K562 (cell line): ENCODE data around the gene ERCC2. TPM values are rescaled to one million over a fixed set of nuclear protein-coding genes. Genes with fewer than 3 reads are reported as not detected.

ENCODE experiments used
- ARNT ChIP-seq, 2 experiments: fragments of 450-650 bp; IDR thresholded peaks; 2 replicates each; pipeline ENCODE4 v1.6.1; 2016; ENCODE audit warnings: mild to moderate bottlenecking in 1 of 2
- DMBX1 ChIP-seq: fragments of 250-450 bp; sonication (Bioruptor Pico); IDR thresholded peaks from 2 replicates; pipeline ENCODE4 v1.8.0; 2022; ENCODE audit warnings: inconsistent platforms, mild to moderate bottlenecking, moderate library complexity, borderline replicate concordance
- LCOR ChIP-seq: sonication (generic); formaldehyde crosslinking; IDR thresholded peaks from 2 replicates; pipeline ENCODE4 v1.8.0; 2022; ENCODE audit warnings: mild to moderate bottlenecking, missing genetic modification reagents
- NR4A1 ChIP-seq, 2 experiments: fragments of 250-450 bp in 1 of 2; fragments of 450-650 bp in 1 of 2; sonication (Bioruptor Pico) in 1 of 2; IDR thresholded peaks; 2 replicates each; pipeline versions ENCODE4 v1.4.0 to v1.6.1; 2016 to 2020; ENCODE audit warnings: mild to moderate bottlenecking in 2 of 2, missing compliant biosample characterization in 1 of 2, missing genetic modification characterization in 1 of 2, moderate library complexity in 1 of 2
- ZEB2 ChIP-seq: fragments of 450-650 bp; IDR thresholded peaks from 2 replicates; pipeline ENCODE4 v1.6.1; 2016
- ZNF766 ChIP-seq: fragments of 200-800 bp; sonication (Bioruptor generic); conservative IDR thresholded peaks from 2 replicates; pipeline ENCODE4 v1.6.1; 2016; ENCODE audit warnings: missing genetic modification characterization, missing compliant biosample characterization
- polyA plus RNA-seq, 8 experiments: library from polyadenylated mRNA; depleted of rRNA in 4 of 8; stranded (reverse) in 5 of 8; unstranded in 3 of 8; fragments of >200 nt; fragmentation: Nextera tagmentation in 2 of 8; fragmentation: Illumina TruSeq in 1 of 8; extraction: Ambion mirVana in 2 of 8; extraction: Trizol in 1 of 8; gene quantifications; 2 replicates each; pipeline versions ENCODE4 v1.2.1 to v1.2.3, GENCODE V29; 2011 to 2014; ENCODE audit warnings: inconsistent platforms in 1 of 8, missing spikeins in 1 of 8
- total RNA-seq, 7 experiments: library from RNA; depleted of rRNA in 6 of 7; stranded (reverse); fragments of >200 nt in 6 of 7; fragmentation: Illumina TruSeq in 2 of 7; extraction: Trizol in 2 of 7; gene quantifications; 2 replicates each; pipeline versions ENCODE4 v1.2.1 to v1.2.3, GENCODE V29; 2011 to 2021; ENCODE audit warnings: low replicate concordance in 1 of 7
- TF ChIP-seq, protein P1 (sequence below): fragments of 450-650 bp; IDR thresholded peaks from 2 replicates; pipeline ENCODE4 v1.6.1; 2018; ENCODE audit not compliant: partially characterized antibody
- TF ChIP-seq, protein P2 (sequence below): sonication (generic); formaldehyde crosslinking; IDR thresholded peaks from 2 replicates; pipeline ENCODE4 v1.8.0; 2022; ENCODE audit warnings: mild to moderate bottlenecking, missing genetic modification reagents
- TF ChIP-seq, protein P3 (sequence below): IDR thresholded peaks from 2 replicates; pipeline ENCODE4 v1.6.1; 2014; ENCODE audit warnings: antibody characterized with exemption
- TF ChIP-seq, protein P4 (sequence below): sonication (generic); formaldehyde crosslinking; IDR thresholded peaks from 2 replicates; pipeline ENCODE4 v1.8.1; 2023; ENCODE audit warnings: mild to moderate bottlenecking, missing genetic modification reagents
- TF ChIP-seq, protein P5 (sequence below): IDR thresholded peaks from 2 replicates; pipeline ENCODE4 v1.6.1; 2011; ENCODE audit not compliant: insufficient read length; ENCODE audit errors: extremely low read depth
- TF ChIP-seq, protein P6 (sequence below): sonication (generic); formaldehyde crosslinking; IDR thresholded peaks from 2 replicates; pipeline ENCODE4 v1.8.1; 2023; ENCODE audit warnings: missing genetic modification reagents, mild to moderate bottlenecking, borderline replicate concordance

ERCC2 gene
- total and polyA plus RNA-seq, 9 of the 15 experiments (the other 6 are each of a cell fraction or from before 2014, with no cell fraction given), result 2.2 to 55.9 (median 23.4) TPM

DNA sequence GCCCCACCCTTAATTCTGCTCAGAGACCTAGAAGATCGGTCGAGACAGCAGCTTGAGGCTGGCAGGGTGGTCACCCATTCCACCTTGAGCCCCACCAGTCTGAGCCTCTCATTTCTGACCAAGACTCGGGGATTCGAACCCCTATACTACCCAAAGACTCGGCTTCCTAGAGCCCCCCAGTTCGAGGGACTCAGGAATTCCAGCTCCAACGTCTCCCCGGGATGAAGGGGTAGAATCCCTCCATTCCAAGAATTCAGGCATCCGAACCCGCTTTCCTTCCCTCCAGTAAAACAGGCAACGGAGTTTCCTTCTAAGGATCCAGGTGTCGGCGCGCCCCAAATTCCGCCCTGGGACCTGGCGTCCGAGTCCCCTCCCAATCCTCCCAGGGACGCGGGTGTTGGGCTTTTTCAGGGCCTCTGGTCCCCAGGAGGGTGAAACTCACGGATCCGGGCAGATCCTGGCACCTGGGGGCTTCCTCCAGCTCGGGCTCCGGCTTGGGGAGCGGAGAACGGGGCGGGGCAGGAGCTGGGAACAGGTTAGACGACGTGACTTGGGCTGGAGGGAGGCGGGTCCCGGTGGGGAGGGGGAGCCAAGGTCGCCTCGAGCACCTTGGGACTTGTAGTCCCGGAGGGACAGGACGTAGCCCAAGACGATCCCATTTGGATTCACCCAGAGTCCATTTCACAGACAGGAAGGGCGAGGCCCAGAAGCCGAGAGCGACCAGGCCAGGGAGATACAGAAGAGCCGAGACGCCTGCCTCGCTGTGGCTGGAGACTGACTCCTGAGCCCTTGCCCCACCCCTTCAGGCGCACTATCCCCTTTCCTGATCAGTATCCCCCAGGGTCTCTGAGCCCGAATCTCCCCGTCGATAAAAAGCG, 34.4 kb upstream of the ERCC2 start, which contains the start of gene PPP1R13L (continued):
- TF ChIP-seq, protein P1, sequence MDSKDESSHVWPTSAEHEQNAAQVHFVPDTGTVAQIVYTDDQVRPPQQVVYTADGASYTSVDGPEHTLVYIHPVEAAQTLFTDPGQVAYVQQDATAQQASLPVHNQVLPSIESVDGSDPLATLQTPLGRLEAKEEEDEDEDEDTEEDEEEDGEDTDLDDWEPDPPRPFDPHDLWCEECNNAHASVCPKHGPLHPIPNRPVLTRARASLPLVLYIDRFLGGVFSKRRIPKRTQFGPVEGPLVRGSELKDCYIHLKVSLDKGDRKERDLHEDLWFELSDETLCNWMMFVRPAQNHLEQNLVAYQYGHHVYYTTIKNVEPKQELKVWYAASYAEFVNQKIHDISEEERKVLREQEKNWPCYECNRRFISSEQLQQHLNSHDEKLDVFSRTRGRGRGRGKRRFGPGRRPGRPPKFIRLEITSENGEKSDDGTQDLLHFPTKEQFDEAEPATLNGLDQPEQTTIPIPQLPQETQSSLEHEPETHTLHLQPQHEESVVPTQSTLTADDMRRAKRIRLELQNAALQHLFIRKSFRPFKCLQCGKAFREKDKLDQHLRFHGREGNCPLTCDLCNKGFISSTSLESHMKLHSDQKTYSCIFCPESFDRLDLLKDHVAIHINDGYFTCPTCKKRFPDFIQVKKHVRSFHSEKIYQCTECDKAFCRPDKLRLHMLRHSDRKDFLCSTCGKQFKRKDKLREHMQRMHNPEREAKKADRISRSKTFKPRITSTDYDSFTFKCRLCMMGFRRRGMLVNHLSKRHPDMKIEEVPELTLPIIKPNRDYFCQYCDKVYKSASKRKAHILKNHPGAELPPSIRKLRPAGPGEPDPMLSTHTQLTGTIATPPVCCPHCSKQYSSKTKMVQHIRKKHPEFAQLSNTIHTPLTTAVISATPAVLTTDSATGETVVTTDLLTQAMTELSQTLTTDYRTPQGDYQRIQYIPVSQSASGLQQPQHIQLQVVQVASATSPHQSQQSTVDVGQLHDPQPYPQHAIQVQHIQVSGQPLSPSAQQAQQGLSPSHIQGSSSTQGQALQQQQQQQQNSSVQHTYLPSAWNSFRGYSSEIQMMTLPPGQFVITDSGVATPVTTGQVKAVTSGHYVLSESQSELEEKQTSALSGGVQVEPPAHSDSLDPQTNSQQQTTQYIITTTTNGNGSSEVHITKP, result peak; percentile 83
- TF ChIP-seq, protein P2, sequence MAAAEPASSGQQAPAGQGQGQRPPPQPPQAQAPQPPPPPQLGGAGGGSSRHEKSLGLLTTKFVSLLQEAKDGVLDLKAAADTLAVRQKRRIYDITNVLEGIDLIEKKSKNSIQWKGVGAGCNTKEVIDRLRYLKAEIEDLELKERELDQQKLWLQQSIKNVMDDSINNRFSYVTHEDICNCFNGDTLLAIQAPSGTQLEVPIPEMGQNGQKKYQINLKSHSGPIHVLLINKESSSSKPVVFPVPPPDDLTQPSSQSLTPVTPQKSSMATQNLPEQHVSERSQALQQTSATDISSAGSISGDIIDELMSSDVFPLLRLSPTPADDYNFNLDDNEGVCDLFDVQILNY (CRISPR knock-in tag), result no peak
- TF ChIP-seq, protein P3, sequence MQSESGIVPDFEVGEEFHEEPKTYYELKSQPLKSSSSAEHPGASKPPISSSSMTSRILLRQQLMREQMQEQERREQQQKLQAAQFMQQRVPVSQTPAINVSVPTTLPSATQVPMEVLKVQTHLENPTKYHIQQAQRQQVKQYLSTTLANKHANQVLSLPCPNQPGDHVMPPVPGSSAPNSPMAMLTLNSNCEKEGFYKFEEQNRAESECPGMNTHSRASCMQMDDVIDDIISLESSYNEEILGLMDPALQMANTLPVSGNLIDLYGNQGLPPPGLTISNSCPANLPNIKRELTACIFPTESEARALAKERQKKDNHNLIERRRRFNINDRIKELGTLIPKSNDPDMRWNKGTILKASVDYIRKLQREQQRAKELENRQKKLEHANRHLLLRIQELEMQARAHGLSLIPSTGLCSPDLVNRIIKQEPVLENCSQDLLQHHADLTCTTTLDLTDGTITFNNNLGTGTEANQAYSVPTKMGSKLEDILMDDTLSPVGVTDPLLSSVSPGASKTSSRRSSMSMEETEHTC, result no peak
- TF ChIP-seq, protein P4, sequence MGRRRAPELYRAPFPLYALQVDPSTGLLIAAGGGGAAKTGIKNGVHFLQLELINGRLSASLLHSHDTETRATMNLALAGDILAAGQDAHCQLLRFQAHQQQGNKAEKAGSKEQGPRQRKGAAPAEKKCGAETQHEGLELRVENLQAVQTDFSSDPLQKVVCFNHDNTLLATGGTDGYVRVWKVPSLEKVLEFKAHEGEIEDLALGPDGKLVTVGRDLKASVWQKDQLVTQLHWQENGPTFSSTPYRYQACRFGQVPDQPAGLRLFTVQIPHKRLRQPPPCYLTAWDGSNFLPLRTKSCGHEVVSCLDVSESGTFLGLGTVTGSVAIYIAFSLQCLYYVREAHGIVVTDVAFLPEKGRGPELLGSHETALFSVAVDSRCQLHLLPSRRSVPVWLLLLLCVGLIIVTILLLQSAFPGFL (CRISPR knock-in tag), result no peak
- TF ChIP-seq ZNF766 (CRISPR knock-in tag) (no peak), DMBX1 (0 out of 2 replicates have a peak, but pooled peaks have one; percentile 12), ZEB2 (no peak), ARNT (IDR thresholded peaks at IDR 0.05) (peak in 1 of 2 experiments; percentile 71; a peak in 1 of 4 replicates), NR4A1 (CRISPR knock-in tag; IDR thresholded peaks at IDR 0.05) (no peak), NR4A1 (tag; IDR thresholded peaks at IDR 0.05) (no peak; the same call in 1 of the 2 replicates), LCOR (CRISPR knock-in tag) (peak; percentile 78; the same call in 1 of the 2 replicates)
- TF ChIP-seq, protein P5, sequence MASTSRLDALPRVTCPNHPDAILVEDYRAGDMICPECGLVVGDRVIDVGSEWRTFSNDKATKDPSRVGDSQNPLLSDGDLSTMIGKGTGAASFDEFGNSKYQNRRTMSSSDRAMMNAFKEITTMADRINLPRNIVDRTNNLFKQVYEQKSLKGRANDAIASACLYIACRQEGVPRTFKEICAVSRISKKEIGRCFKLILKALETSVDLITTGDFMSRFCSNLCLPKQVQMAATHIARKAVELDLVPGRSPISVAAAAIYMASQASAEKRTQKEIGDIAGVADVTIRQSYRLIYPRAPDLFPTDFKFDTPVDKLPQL, result no peak
- TF ChIP-seq, protein P6, sequence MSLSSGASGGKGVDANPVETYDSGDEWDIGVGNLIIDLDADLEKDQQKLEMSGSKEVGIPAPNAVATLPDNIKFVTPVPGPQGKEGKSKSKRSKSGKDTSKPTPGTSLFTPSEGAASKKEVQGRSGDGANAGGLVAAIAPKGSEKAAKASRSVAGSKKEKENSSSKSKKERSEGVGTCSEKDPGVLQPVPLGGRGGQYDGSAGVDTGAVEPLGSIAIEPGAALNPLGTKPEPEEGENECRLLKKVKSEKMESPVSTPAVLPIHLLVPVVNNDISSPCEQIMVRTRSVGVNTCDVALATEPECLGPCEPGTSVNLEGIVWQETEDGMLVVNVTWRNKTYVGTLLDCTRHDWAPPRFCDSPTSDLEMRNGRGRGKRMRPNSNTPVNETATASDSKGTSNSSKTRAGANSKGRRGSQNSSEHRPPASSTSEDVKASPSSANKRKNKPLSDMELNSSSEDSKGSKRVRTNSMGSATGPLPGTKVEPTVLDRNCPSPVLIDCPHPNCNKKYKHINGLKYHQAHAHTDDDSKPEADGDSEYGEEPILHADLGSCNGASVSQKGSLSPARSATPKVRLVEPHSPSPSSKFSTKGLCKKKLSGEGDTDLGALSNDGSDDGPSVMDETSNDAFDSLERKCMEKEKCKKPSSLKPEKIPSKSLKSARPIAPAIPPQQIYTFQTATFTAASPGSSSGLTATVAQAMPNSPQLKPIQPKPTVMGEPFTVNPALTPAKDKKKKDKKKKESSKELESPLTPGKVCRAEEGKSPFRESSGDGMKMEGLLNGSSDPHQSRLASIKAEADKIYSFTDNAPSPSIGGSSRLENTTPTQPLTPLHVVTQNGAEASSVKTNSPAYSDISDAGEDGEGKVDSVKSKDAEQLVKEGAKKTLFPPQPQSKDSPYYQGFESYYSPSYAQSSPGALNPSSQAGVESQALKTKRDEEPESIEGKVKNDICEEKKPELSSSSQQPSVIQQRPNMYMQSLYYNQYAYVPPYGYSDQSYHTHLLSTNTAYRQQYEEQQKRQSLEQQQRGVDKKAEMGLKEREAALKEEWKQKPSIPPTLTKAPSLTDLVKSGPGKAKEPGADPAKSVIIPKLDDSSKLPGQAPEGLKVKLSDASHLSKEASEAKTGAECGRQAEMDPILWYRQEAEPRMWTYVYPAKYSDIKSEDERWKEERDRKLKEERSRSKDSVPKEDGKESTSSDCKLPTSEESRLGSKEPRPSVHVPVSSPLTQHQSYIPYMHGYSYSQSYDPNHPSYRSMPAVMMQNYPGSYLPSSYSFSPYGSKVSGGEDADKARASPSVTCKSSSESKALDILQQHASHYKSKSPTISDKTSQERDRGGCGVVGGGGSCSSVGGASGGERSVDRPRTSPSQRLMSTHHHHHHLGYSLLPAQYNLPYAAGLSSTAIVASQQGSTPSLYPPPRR, result no peak
